IPS-20b (cell line): ENCODE results near the gene DPYD.

Experiments used
- H3K27ac ChIP-seq: one replicate; pipeline ENCODE4 v1.5.1; 2013; ENCODE audit warnings: low read length
- H3K27me3 ChIP-seq: 2 replicates; pipeline ENCODE4 v1.6.1; 2013; ENCODE audit warnings: mild to moderate bottlenecking, low read length, inconsistent platforms; ENCODE audit not compliant: insufficient read depth
- H3K36me3 ChIP-seq: 2 replicates; pipeline ENCODE4 v1.6.1; 2013; ENCODE audit warnings: low read depth, mild to moderate bottlenecking, inconsistent platforms, low read length, moderate library complexity; ENCODE audit not compliant: insufficient read depth
- H3K4me1 ChIP-seq: 2 replicates; pipeline ENCODE4 v1.6.1; 2013; ENCODE audit warnings: mild to moderate bottlenecking, control low read depth, inconsistent platforms, low read length, moderate library complexity; ENCODE audit not compliant: insufficient read depth
- H3K4me3 ChIP-seq: 2 replicates; pipeline ENCODE4 v1.5.1; 2013; ENCODE audit warnings: mild to moderate bottlenecking, low read length, inconsistent platforms
- H3K9ac ChIP-seq: 2 replicates; pipeline ENCODE4 v1.6.1; 2013; ENCODE audit warnings: low read depth, mild to moderate bottlenecking, inconsistent platforms, low read length, moderate library complexity
- H3K9me3 ChIP-seq: 2 replicates; pipeline ENCODE4 v1.6.1; 2013; ENCODE audit warnings: mild to moderate bottlenecking, low read depth, low read length, inconsistent platforms; ENCODE audit not compliant: insufficient read depth

DPYD gene

GRCh38 chr1:97412737-97413136 is 508.1 kb downstream of the DPYD start:
- Histone ChIP-seq H3K4me1 (no peaks in the 10 kb centered on the region), H3K9ac (no peak overlapping the region)

GRCh38 chr1:97412166-97412565 is 508.7 kb downstream of the DPYD start:
- Histone ChIP-seq H3K9me3 (no peaks in the 10 kb centered on the region), H3K36me3 (no peaks in the 10 kb centered on the region), H3K27ac (no peak overlapping the region), H3K9ac (no peak overlapping the region), H3K4me3 (no peak overlapping the region), H3K27me3 (no peaks in the 10 kb centered on the region), H3K4me1 (no peaks in the 10 kb centered on the region)

More at GRCh38 chr1:97412737-97413136, 508.1 kb downstream of the DPYD start:
- H3K9me3 ChIP-seq = no peaks in the 10 kb centered on the region
- H3K4me3 ChIP-seq = no peak overlapping the region
- H3K27me3 ChIP-seq = peaks cover 2% of the 10 kb centered on the region; the same call in 1 of the 2 replicates
- H3K27ac ChIP-seq = no peak overlapping the region
- H3K36me3 ChIP-seq = no peaks in the 10 kb centered on the region

GRCh38 chr1:97396463-97396862 is 524.4 kb downstream of the DPYD start:
- no peaks in the 10 kb centered on the region for H3K36me3 ChIP-seq

GRCh38 chr1:97392701-97393100 is 528.1 kb downstream of the DPYD start:
- no peaks in the 10 kb centered on the region for H3K4me1 ChIP-seq
- H3K36me3 ChIP-seq = no peaks in the 10 kb centered on the region
- H3K27ac ChIP-seq = no peak overlapping the region
- H3K9me3 ChIP-seq = no peaks in the 10 kb centered on the region
- no peaks in the 10 kb centered on the region for H3K27me3 ChIP-seq
- H3K4me3 ChIP-seq = no peak overlapping the region
- no peak overlapping the region for H3K9ac ChIP-seq

More at GRCh38 chr1:97396463-97396862, 524.4 kb downstream of the DPYD start:
- no peak overlapping the region for H3K9ac ChIP-seq
- H3K4me3 ChIP-seq = no peak overlapping the region
- H3K9me3 ChIP-seq = no peaks in the 10 kb centered on the region
- no peaks in the 10 kb centered on the region for H3K4me1 ChIP-seq
- H3K27me3 ChIP-seq = no peaks in the 10 kb centered on the region
- H3K27ac ChIP-seq = no peak overlapping the region

GRCh38 chr1:97385536-97386277 is 535.1 kb downstream of the DPYD start:
- H3K27ac ChIP-seq = no peak overlapping the region
- no peak overlapping the region for H3K4me3 ChIP-seq
- no peaks in the 10 kb centered on the region for H3K36me3 ChIP-seq
- H3K9ac ChIP-seq = no peak overlapping the region
- no peaks in the 10 kb centered on the region for H3K27me3 ChIP-seq
- no peaks in the 10 kb centered on the region for H3K9me3 ChIP-seq
- peaks cover 3% of the 10 kb centered on the region; the same call in 1 of the 2 replicates for H3K4me1 ChIP-seq

GRCh38 chr1:97384294-97384968 is 536.4 kb downstream of the DPYD start:
- Histone ChIP-seq H3K27me3 (no peaks in the 10 kb centered on the region), H3K9ac (no peak overlapping the region), H3K4me3 (no peak overlapping the region), H3K4me1 (peaks cover 3% of the 10 kb centered on the region; the same call in 1 of the 2 replicates), H3K9me3 (no peaks in the 10 kb centered on the region), H3K36me3 (no peaks in the 10 kb centered on the region), H3K27ac (no peak overlapping the region)

- H3K9ac ChIP-seq = no peak overlapping the region
- no peak overlapping the region for H3K4me3 ChIP-seq
- H3K9me3 ChIP-seq = no peaks in the 10 kb centered on the region
- no peaks in the 10 kb centered on the region for H3K27me3 ChIP-seq
- peaks cover 3% of the 10 kb centered on the region; the same call in 1 of the 2 replicates for H3K4me1 ChIP-seq
- H3K36me3 ChIP-seq = no peaks in the 10 kb centered on the region
- H3K27ac ChIP-seq = no peak overlapping the region
Measured at GRCh38 chr1:97383797-97384196, 537.0 kb downstream of the DPYD start.

- Histone ChIP-seq H3K4me3 (no peak overlapping the region), H3K9me3 (no peaks in the 10 kb centered on the region), H3K27ac (no peak overlapping the region), H3K27me3 (no peaks in the 10 kb centered on the region), H3K9ac (no peak overlapping the region), H3K4me1 (peaks cover 3% of the 10 kb centered on the region; the same call in 1 of the 2 replicates), H3K36me3 (no peaks in the 10 kb centered on the region)
Measured at GRCh38 chr1:97382206-97382605, 538.6 kb downstream of the DPYD start.

GRCh38 chr1:97379387-97380075 is 541.3 kb downstream of the DPYD start:
- no peak overlapping the region for H3K4me3 ChIP-seq
- H3K4me1 ChIP-seq = no peaks in the 10 kb centered on the region
- H3K36me3 ChIP-seq = no peaks in the 10 kb centered on the region
- no peaks in the 10 kb centered on the region for H3K27me3 ChIP-seq
- no peaks in the 10 kb centered on the region for H3K9me3 ChIP-seq
- H3K27ac ChIP-seq = no peak overlapping the region
- no peak overlapping the region for H3K9ac ChIP-seq

GRCh38 chr1:97378596-97378995 is 542.2 kb downstream of the DPYD start:
- no peaks in the 10 kb centered on the region for H3K27me3 ChIP-seq
- no peak overlapping the region for H3K9ac ChIP-seq
- no peaks in the 10 kb centered on the region for H3K36me3 ChIP-seq
- H3K27ac ChIP-seq = no peak overlapping the region
- H3K4me1 ChIP-seq = no peaks in the 10 kb centered on the region
- H3K9me3 ChIP-seq = no peaks in the 10 kb centered on the region
- H3K4me3 ChIP-seq = no peak overlapping the region

- Histone ChIP-seq H3K4me1 (no peaks in the 10 kb centered on the region), H3K4me3 (no peak overlapping the region), H3K27me3 (no peaks in the 10 kb centered on the region), H3K36me3 (no peaks in the 10 kb centered on the region), H3K27ac (no peak overlapping the region), H3K9me3 (no peaks in the 10 kb centered on the region), H3K9ac (no peak overlapping the region)
Measured at GRCh38 chr1:97377432-97378034, 543.3 kb downstream of the DPYD start.
